Measurements from ENCODE around the gene MORN2. TPM values are rescaled to one million over a fixed set of nuclear protein-coding genes. Genes with fewer than 3 reads are reported as not detected.

MORN2 gene
- total and polyA plus RNA-seq, 2 of the 4 experiments (the other 2 are of a cell fraction) = 13.1 to 16.5 TPM

DNA sequence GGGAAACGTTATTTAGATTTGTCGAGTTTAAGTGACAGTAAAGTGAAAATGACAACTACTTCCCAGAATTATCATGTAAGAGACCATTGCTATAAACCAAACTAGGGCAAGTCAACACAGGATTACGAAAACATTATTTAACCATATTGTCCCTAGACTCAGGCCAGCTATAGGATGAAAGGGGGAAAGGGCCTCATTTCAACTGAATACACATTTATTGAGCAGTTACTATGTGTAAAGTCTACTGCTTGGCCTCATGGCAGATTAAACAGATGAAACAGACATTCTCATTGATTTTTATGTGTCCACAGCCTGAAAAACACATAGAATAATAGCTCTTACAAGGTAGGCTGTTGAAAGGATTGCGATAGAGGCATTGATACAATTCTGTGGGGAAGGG lies 46.6 kb downstream of the MORN2 start:
- H3K9me1 ChIP-seq (ENCODE audit: insufficient read depth, low read length) = no peaks in the 10 kb centered on the region
- intact Hi-C loops (cut with micrococcal nuclease) (no loop called here), dilution Hi-C loops (cut with HindIII; ENCODE audit: low sequenced_read_pairs, unreplicated experiment) (no loop called here), in situ Hi-C loops (cut with MboI; ENCODE audit: low sequenced_read_pairs) (no loop called here)
- no peaks in the 10 kb centered on the region for H3K9me3 ChIP-seq (ENCODE audit: control insufficient read depth, insufficient read depth, low read length)
- no peak overlapping the region for H2BK20ac ChIP-seq (ENCODE audit: low read depth, low read length)
- no peak overlapping the region for H3K4me3 ChIP-seq (ENCODE audit: insufficient read depth, low read depth, low read length)
- H2AK9ac ChIP-seq (replicated peaks; ENCODE audit: low read depth, low read length, poor library complexity) = no peak overlapping the region
- ATAC-seq (ENCODE audit: low read depth) (no peak), DNase-seq (no peak)
- no peak overlapping the region for H2BK15ac ChIP-seq (ENCODE audit: low read depth, low read length)
- no peak overlapping the region for H4K8ac ChIP-seq (ENCODE audit: low read depth in 2 of 2, low read length in 2 of 2)
- no peaks in the 10 kb centered on the region for H4K20me1 ChIP-seq (ENCODE audit: insufficient read depth, low read length)
- no peak overlapping the region for H2AK5ac ChIP-seq (ENCODE audit: low read depth, low read length)
- no peak overlapping the region for H3K4ac ChIP-seq (ENCODE audit: low read depth, low read length)
- H2BK120ac ChIP-seq (ENCODE audit: low read depth, low read length) = no peak overlapping the region
- H3K14ac ChIP-seq (replicated peaks; ENCODE audit: low read depth, low read length) = no peak overlapping the region
- H2AFZ ChIP-seq (replicated peaks; ENCODE audit: low read length, poor library complexity) = no peak overlapping the region
- WGBS, 2 experiments (ENCODE audit: extremely low coverage in 2 of 2, insufficient read length in 1 of 2) = no CpG with 5 or more reads among the region's 4 CpGs
- H4K91ac ChIP-seq (ENCODE audit: insufficient read depth, low read depth, low read length) = no peak overlapping the region
- no peaks in the 10 kb centered on the region for H3K4me1 ChIP-seq (ENCODE audit: control insufficient read depth, insufficient read depth, low read length)
- H3K23ac ChIP-seq (ENCODE audit: low read depth, low read length) = no peak overlapping the region
- TF ChIP-seq BHLHE40 (IDR thresholded peaks at IDR 0.05; ENCODE audit: low read depth, low read length) (no peak), POLR2A (IDR thresholded peaks at IDR 0.05; ENCODE audit: low read depth, low read length) (no peak), CHD1 (IDR thresholded peaks at IDR 0.05; ENCODE audit: low read depth, low read length) (no peak), RCOR1 (IDR thresholded peaks at IDR 0.05; ENCODE audit: insufficient replicate concordance, low read length) (no peak), SMC3 (IDR thresholded peaks at IDR 0.05; ENCODE audit: low read depth, low read length) (no peak), MXI1 (IDR thresholded peaks at IDR 0.05; ENCODE audit: borderline replicate concordance, low read depth, low read length) (no peak), NFE2L2 (IDR thresholded peaks at IDR 0.05; ENCODE audit: low read depth, low read length) (no peak)
- TF ChIP-seq, protein P1, sequence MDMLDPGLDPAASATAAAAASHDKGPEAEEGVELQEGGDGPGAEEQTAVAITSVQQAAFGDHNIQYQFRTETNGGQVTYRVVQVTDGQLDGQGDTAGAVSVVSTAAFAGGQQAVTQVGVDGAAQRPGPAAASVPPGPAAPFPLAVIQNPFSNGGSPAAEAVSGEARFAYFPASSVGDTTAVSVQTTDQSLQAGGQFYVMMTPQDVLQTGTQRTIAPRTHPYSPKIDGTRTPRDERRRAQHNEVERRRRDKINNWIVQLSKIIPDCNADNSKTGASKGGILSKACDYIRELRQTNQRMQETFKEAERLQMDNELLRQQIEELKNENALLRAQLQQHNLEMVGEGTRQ (IDR thresholded peaks at IDR 0.05; ENCODE audit: low read depth, low read length) = no peak
- TF ChIP-seq, protein P2, sequence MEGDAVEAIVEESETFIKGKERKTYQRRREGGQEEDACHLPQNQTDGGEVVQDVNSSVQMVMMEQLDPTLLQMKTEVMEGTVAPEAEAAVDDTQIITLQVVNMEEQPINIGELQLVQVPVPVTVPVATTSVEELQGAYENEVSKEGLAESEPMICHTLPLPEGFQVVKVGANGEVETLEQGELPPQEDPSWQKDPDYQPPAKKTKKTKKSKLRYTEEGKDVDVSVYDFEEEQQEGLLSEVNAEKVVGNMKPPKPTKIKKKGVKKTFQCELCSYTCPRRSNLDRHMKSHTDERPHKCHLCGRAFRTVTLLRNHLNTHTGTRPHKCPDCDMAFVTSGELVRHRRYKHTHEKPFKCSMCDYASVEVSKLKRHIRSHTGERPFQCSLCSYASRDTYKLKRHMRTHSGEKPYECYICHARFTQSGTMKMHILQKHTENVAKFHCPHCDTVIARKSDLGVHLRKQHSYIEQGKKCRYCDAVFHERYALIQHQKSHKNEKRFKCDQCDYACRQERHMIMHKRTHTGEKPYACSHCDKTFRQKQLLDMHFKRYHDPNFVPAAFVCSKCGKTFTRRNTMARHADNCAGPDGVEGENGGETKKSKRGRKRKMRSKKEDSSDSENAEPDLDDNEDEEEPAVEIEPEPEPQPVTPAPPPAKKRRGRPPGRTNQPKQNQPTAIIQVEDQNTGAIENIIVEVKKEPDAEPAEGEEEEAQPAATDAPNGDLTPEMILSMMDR (conservative IDR thresholded peaks at IDR 0.05; ENCODE audit: low read depth, low read length) = no peak
- no TSS peak for BruUV-seq (replicated peaks)
- no peak overlapping the region for H3K9ac ChIP-seq (ENCODE audit: low read depth, low read length)
- POLR2A ChIA-PET (ENCODE audit: unreplicated experiment) = no interaction called here
- H3K18ac ChIP-seq (ENCODE audit: low read depth, low read length) = no peak overlapping the region
- no peak overlapping the region for H4K5ac ChIP-seq (ENCODE audit: low read depth, low read length)
- H3K56ac ChIP-seq (ENCODE audit: extremely low read depth, insufficient read depth, low read length) = no peak overlapping the region
- CTCF ChIA-PET = interaction anchor here (0.6 kb wide), 1 partner anchor 11 kb away, joined by 3 read pairs; no protein-coding TSS in a partner anchor
- no peaks in the 10 kb centered on the region for H3K79me1 ChIP-seq (ENCODE audit: low read depth in 1 of 2, low read length in 2 of 2)
- H3K4me2 ChIP-seq (ENCODE audit: low read depth, low read length) = no peak overlapping the region
- H2BK5ac ChIP-seq (ENCODE audit: low read depth, low read length, poor library complexity, severe bottlenecking) = no peak overlapping the region
- no peaks in the 10 kb centered on the region for H3K36me3 ChIP-seq (ENCODE audit: control insufficient read depth, insufficient read depth, low read length)
- H3K27ac ChIP-seq (ENCODE audit: insufficient read depth, low read length) = no peak overlapping the region
- H3K27me3 ChIP-seq (ENCODE audit: control insufficient read depth, insufficient read depth, low read length) = peaks cover 5% of the 10 kb centered on the region

Data from IMR-90 (cell line).